SK-N-SH (cell line): Measurements from ENCODE around the gene GSTT2. TPM values are rescaled to one million over a fixed set of nuclear protein-coding genes. Genes with fewer than 3 reads are reported as not detected.

ENCODE experiments used
- CTCF ChIA-PET: fragments of 300-600, 350-600 bp; formaldehyde crosslinking; extraction: SDS; loops from one replicate; lab custom pipeline; 2021; lab: Yijun Ruan, JAX
- POLR2A ChIA-PET: fragments of 350-600 bp; sonication (Branson Sonifier 250); formaldehyde crosslinking; extraction: SDS; loops from one replicate; lab custom pipeline; 2020; ENCODE audit warnings: antibody characterized with exemption, inconsistent platforms; lab: Yijun Ruan, JAX
- DNase-seq: peaks from one replicate; pipeline ENCODE4 v3.0.0; 2012
- H2AFZ ChIP-seq: fragments of 200-600 bp; sonication (generic); 2 replicates; pipeline ENCODE4 v1.8.1; 2016; ENCODE audit warnings: antibody characterized with exemption, mild to moderate bottlenecking, low read depth
- H3F3A ChIP-seq: fragments of 200-600 bp; sonication (generic); replicated peaks from 2 replicates; pipeline ENCODE3; 2016; ENCODE audit warnings: antibody characterized with exemption, mild to moderate bottlenecking; ENCODE audit not compliant: insufficient read depth
- H3K27ac ChIP-seq, 2 experiments: fragments of 200-500 bp in 1 of 2; fragments of 200-600 bp in 1 of 2; sonication (Bioruptor generic) in 1 of 2; sonication (generic), shearing (Covaris generic) in 1 of 2; 2 replicates each; pipeline versions ENCODE4 v1.5.1 to v1.6.1; 2014 to 2016; ENCODE audit warnings: low read depth in 2 of 2, inconsistent platforms in 1 of 2, low read length in 1 of 2, mild to moderate bottlenecking in 1 of 2, mixed read lengths in 1 of 2
- H3K27me3 ChIP-seq: fragments of 200-600 bp; sonication (generic), shearing (Covaris generic); 2 replicates; pipeline ENCODE4 v1.6.1; 2016; ENCODE audit warnings: mixed run types; ENCODE audit not compliant: insufficient read depth
- H3K36me3 ChIP-seq, 2 experiments: fragments of 200-500 bp in 1 of 2; fragments of 200-600 bp in 1 of 2; sonication (Bioruptor generic) in 1 of 2; sonication (generic) in 1 of 2; replicated peaks in 1 of 2; 2 replicates each; pipeline versions ENCODE3 to v1.5.1; 2014 to 2016; ENCODE audit warnings: low read length in 1 of 2, mild to moderate bottlenecking in 1 of 2; ENCODE audit not compliant: insufficient read depth in 2 of 2, control insufficient read depth in 1 of 2
- H3K4me1 ChIP-seq, 2 experiments: fragments of 200-500 bp in 1 of 2; fragments of 200-600 bp in 1 of 2; sonication (Bioruptor generic) in 1 of 2; sonication (generic), shearing (Covaris generic) in 1 of 2; 2 replicates each; pipeline versions ENCODE4 v1.5.1 to v1.6.1; 2014 to 2016; ENCODE audit warnings: low read depth in 1 of 2, low read length in 1 of 2, mixed run types in 1 of 2; ENCODE audit not compliant: insufficient read depth in 2 of 2, control insufficient read depth in 1 of 2
- H3K4me2 ChIP-seq: fragments of 200-600 bp; sonication (generic), shearing (Covaris generic); 2 replicates; pipeline ENCODE4 v1.6.1; 2017; ENCODE audit warnings: mixed run types
- H3K4me3 ChIP-seq, 2 experiments: fragments of 200-500 bp in 1 of 2; fragments of 200-600 bp in 1 of 2; sonication (Bioruptor generic) in 1 of 2; sonication (generic), shearing (Covaris generic) in 1 of 2; 2 replicates each; pipeline versions ENCODE4 v1.5.1 to v1.8.1; 2014 to 2016; ENCODE audit warnings: low read depth in 2 of 2, inconsistent platforms in 1 of 2, low read length in 1 of 2, mild to moderate bottlenecking in 1 of 2, mixed read lengths in 1 of 2, moderate library complexity in 1 of 2
- H3K79me2 ChIP-seq: fragments of 200-600 bp; sonication (generic); 2 replicates; pipeline ENCODE4 v1.8.1; 2017; ENCODE audit warnings: mild to moderate bottlenecking; ENCODE audit not compliant: insufficient read depth
- H3K9ac ChIP-seq: fragments of 200-600 bp; sonication (generic); 2 replicates; pipeline ENCODE4 v1.6.1; 2017; ENCODE audit warnings: mixed run types
- H3K9me2 ChIP-seq: fragments of 200-600 bp; sonication (generic); 2 replicates; pipeline ENCODE4 v1.6.1; 2017; ENCODE audit warnings: mixed run types
- H3K9me3 ChIP-seq: fragments of 200-600 bp; sonication (generic); 2 replicates; pipeline ENCODE4 v1.6.1; 2017; ENCODE audit warnings: mixed run types, mild to moderate bottlenecking, moderate library complexity
- H4K20me1 ChIP-seq: fragments of 200-600 bp; sonication (generic); 2 replicates; pipeline ENCODE4 v1.6.1; 2017; ENCODE audit warnings: mild to moderate bottlenecking, mixed run types; ENCODE audit not compliant: insufficient read depth
- EZH2phosphoT487 ChIP-seq: fragments of 200-600 bp; sonication (generic); IDR thresholded peaks from 2 replicates; pipeline ENCODE4 v1.6.1; 2017; ENCODE audit warnings: low read depth, mixed run types, mild to moderate bottlenecking, antibody characterized with exemption, moderate library complexity, borderline replicate concordance
- FOSL2 ChIP-seq: IDR thresholded peaks from 2 replicates; pipeline ENCODE4 v1.4.0; 2012; ENCODE audit warnings: low read depth, mild to moderate bottlenecking, moderate library complexity, borderline replicate concordance
- GABPA ChIP-seq: IDR thresholded peaks from 2 replicates; pipeline ENCODE4 v1.4.0; 2012; ENCODE audit warnings: low read depth, mild to moderate bottlenecking
- JUND ChIP-seq: IDR thresholded peaks from 2 replicates; pipeline ENCODE4 v1.4.0; 2012
- MAX ChIP-seq: IDR thresholded peaks from 2 replicates; pipeline ENCODE4 v1.4.0; 2012; ENCODE audit warnings: low read depth
- MEF2A ChIP-seq: IDR thresholded peaks from 2 replicates; pipeline ENCODE4 v1.4.0; 2012; ENCODE audit warnings: low read depth, borderline replicate concordance
- PBX3 ChIP-seq: IDR thresholded peaks from 2 replicates; pipeline ENCODE4; 2012
- RAD21 ChIP-seq: IDR thresholded peaks from 2 replicates; pipeline ENCODE4 v1.6.1; 2012; ENCODE audit warnings: mild to moderate bottlenecking, low read length
- RCOR1 ChIP-seq: fragments of 150-350 bp; IDR thresholded peaks from 2 replicates; pipeline ENCODE4 v1.6.1; 2017; ENCODE audit warnings: antibody characterized with exemption, low read length
- REST ChIP-seq: IDR thresholded peaks from 2 replicates; pipeline ENCODE4 v1.6.1; 2012; ENCODE audit warnings: mild to moderate bottlenecking, low read depth, low read length, moderate library complexity
- SMC3 ChIP-seq: IDR thresholded peaks from 2 replicates; pipeline ENCODE4 v1.6.1; 2012; ENCODE audit warnings: low read depth, low read length, improper control_type of control experiment
- TCF12 ChIP-seq: IDR thresholded peaks from 2 replicates; pipeline ENCODE4 v1.4.0; 2012
- USF1 ChIP-seq: IDR thresholded peaks from 2 replicates; pipeline ENCODE4 v1.4.0; 2012; ENCODE audit warnings: low read depth, borderline replicate concordance
- USF2 ChIP-seq: fragments of 150-350 bp; IDR thresholded peaks from 2 replicates; pipeline ENCODE4 v1.6.1; 2017; ENCODE audit warnings: antibody characterized with exemption, low read length, low read depth, borderline replicate concordance
- YY1 ChIP-seq: IDR thresholded peaks from 2 replicates; pipeline ENCODE4 v1.4.0; 2012; ENCODE audit warnings: low read depth, mild to moderate bottlenecking
- WGBS: methylation state at CpG from one replicate; pipeline ENCODE4 v1.1.6; 2017; ENCODE audit warnings: low lambda C conversion rate; 5-methylcytosine and 5-hydroxymethylcytosine counted together
- polyA plus RNA-seq, 3 experiments: library from polyadenylated mRNA; depleted of rRNA; stranded (reverse); fragments of >200 nt; gene quantifications; 2 replicates each; pipeline ENCODE4 v1.2.3, GENCODE V29; 2012

GSTT2 gene
- polyA plus RNA-seq, 1 of the 3 experiments (the other 2 are of a cell fraction), result 3.7 TPM

GRCh38 chr22:24021304-24021703, 41.4 kb downstream of the GSTT2 start:
- no peaks in the 10 kb centered on the region; a peak in 1 of 4 replicates for H3K4me1 ChIP-seq
- no peak overlapping the region for H3K4me3 ChIP-seq
- TF ChIP-seq JUND (no peak), USF2 (no peak), SMC3 (no peak), EZH2phosphoT487 (no peak), RCOR1 (no peak), USF1 (no peak), TCF12 (no peak), REST (no peak)
- H3K27me3 ChIP-seq, result no peaks in the 10 kb centered on the region
- peaks cover 13% of the 10 kb centered on the region for H3F3A ChIP-seq
- H3K27ac ChIP-seq, result no peak overlapping the region
- no peak overlapping the region for H3K4me2 ChIP-seq
- 98% methylated on average over 3 of the region's 3 CpGs for WGBS
- peaks cover 18% of the 10 kb centered on the region; the same call in 1 of the 2 replicates for H3K9me3 ChIP-seq
- peaks cover 0 to 33% of the 10 kb centered on the region in 2 experiments for H3K36me3 ChIP-seq
- no peak for DNase-seq
- no peaks in the 10 kb centered on the region for H3K9me2 ChIP-seq
- POLR2A ChIA-PET, result no interaction called here
- H2AFZ ChIP-seq, result no peak overlapping the region
- H3K79me2 ChIP-seq, result peaks cover 84% of the 10 kb centered on the region
- no peak overlapping the region for H3K9ac ChIP-seq
- H4K20me1 ChIP-seq, result no peaks in the 10 kb centered on the region
- CTCF ChIA-PET, result no interaction called here

GRCh38 chr22:24023204-24023789, 43.4 kb downstream of the GSTT2 start:
- Histone ChIP-seq H3K4me3 (no peak overlapping the region), H3K4me1 (peaks cover 0 to 12% of the 10 kb centered on the region in 2 experiments; a peak in 2 of 4 replicates), H3K9me3 (peaks cover 18% of the 10 kb centered on the region; the same call in 1 of the 2 replicates), H3F3A (peaks cover 11% of the 10 kb centered on the region), H3K79me2 (peaks cover 83% of the 10 kb centered on the region), H3K9me2 (no peaks in the 10 kb centered on the region), H3K27ac (no peak overlapping the region), H2AFZ (no peak overlapping the region), H3K9ac (no peak overlapping the region), H3K27me3 (no peaks in the 10 kb centered on the region), H3K36me3 (peaks cover 0 to 21% of the 10 kb centered on the region in 2 experiments), H4K20me1 (no peaks in the 10 kb centered on the region), H3K4me2 (no peak overlapping the region)
- ChIA-PET CTCF (no interaction called here), POLR2A (no interaction called here)
- DNase-seq, result no peak
- TF ChIP-seq RCOR1 (no peak), FOSL2 (no peak), GABPA (no peak), YY1 (no peak), USF2 (no peak), RAD21 (no peak), MEF2A (no peak), PBX3 (no peak), REST (no peak), MAX (no peak), JUND (no peak)
